Endodermal cell (in vitro differentiated cells): Measurements from ENCODE around the gene CDH4. TPM values are rescaled to one million over a fixed set of nuclear protein-coding genes. Genes with fewer than 3 reads are reported as not detected.
A peak's percentile ranks its signal among the peaks of the same experiment; 100 is the strongest.

Source experiments
- DNase-seq: peaks from one replicate; pipeline ENCODE4 v3.0.0-alpha.2; 2017
- H3K27ac ChIP-seq: 2 replicates; pipeline ENCODE4 v1.5.1; 2013; ENCODE audit warnings: mild to moderate bottlenecking, low read depth, low read length, moderate library complexity
- H3K27me3 ChIP-seq: 2 replicates; pipeline ENCODE4 v1.6.1; 2013; ENCODE audit warnings: mild to moderate bottlenecking, low read length, moderate library complexity; ENCODE audit not compliant: insufficient read depth, control insufficient read depth, poor library complexity, severe bottlenecking
- H3K36me3 ChIP-seq: 2 replicates; pipeline ENCODE4 v1.7.0; 2013; ENCODE audit warnings: mild to moderate bottlenecking, low read length, moderate library complexity; ENCODE audit not compliant: control insufficient read depth, insufficient read depth
- H3K4me1 ChIP-seq: one replicate; pipeline ENCODE4 v1.7.0; 2013; ENCODE audit warnings: low read length; ENCODE audit not compliant: control insufficient read depth, insufficient read depth
- H3K4me3 ChIP-seq: 2 replicates; pipeline ENCODE4 v1.5.1; 2013; ENCODE audit warnings: mild to moderate bottlenecking, low read length, moderate library complexity
- H3K9ac ChIP-seq: 2 replicates; pipeline ENCODE4 v1.6.1; 2013; ENCODE audit warnings: mild to moderate bottlenecking, low read length, moderate library complexity; ENCODE audit not compliant: poor library complexity, severe bottlenecking; ENCODE audit errors: extremely low read depth
- H3K9me3 ChIP-seq: 2 replicates; pipeline ENCODE4 v1.6.1; 2013; ENCODE audit warnings: mild to moderate bottlenecking, low read length, moderate library complexity; ENCODE audit not compliant: control insufficient read depth
- H3K27ac Mint-ChIP-seq: 2 replicates; pipeline ENCODE4 v1.8.0; 2020; ENCODE audit warnings: mixed read lengths
- H3K27me3 Mint-ChIP-seq: 2 replicates; pipeline ENCODE4 v1.8.0; 2021; ENCODE audit warnings: mild to moderate bottlenecking, mixed read lengths; ENCODE audit not compliant: insufficient read depth
- H3K36me3 Mint-ChIP-seq: 2 replicates; pipeline ENCODE4 v1.8.0; 2020; ENCODE audit warnings: low read depth, mixed read lengths
- H3K4me1 Mint-ChIP-seq: 2 replicates; pipeline ENCODE4 v1.8.0; 2020; ENCODE audit warnings: mixed read lengths
- H3K4me3 Mint-ChIP-seq: 2 replicates; pipeline ENCODE4 v1.8.0; 2020; ENCODE audit warnings: mild to moderate bottlenecking, moderate library complexity, mixed read lengths
- H3K9me3 Mint-ChIP-seq: 2 replicates; pipeline ENCODE4 v1.8.0; 2020; ENCODE audit warnings: mild to moderate bottlenecking, mixed read lengths
- CTCF ChIP-seq: fragments of 200-600 bp; sonication (generic); conservative IDR thresholded peaks from 2 replicates; pipeline ENCODE4 v1.5.0; 2021; ENCODE audit warnings: antibody characterized with exemption, mild to moderate bottlenecking
- WGBS, 2 experiments: methylation state at CpG; one replicate each; pipeline versions ENCODE4 v1.1.5 to v1.1.7; 2013; ENCODE audit warnings: missing lambda C conversion rate in 2 of 2, mixed read lengths in 1 of 2; ENCODE audit not compliant: insufficient coverage in 1 of 2, insufficient read length in 1 of 2; 5-methylcytosine and 5-hydroxymethylcytosine counted together
- total RNA-seq, 2 donors: library from RNA; stranded (reverse); fragmentation: NEBNext Ultra II Directional in 1 of 2; extraction: Animal tissue kit (Norgen Biotek cat#: 25700) in 1 of 2; gene quantifications; 2 replicates in 1 of 2; 3 replicates in 1 of 2; pipeline ENCODE4 v1.2.1, GENCODE V29; 2021

Gene CDH4
- total RNA-seq, 2 donors from 2014 or later = 1.8 to 5.8 TPM

DNA sequence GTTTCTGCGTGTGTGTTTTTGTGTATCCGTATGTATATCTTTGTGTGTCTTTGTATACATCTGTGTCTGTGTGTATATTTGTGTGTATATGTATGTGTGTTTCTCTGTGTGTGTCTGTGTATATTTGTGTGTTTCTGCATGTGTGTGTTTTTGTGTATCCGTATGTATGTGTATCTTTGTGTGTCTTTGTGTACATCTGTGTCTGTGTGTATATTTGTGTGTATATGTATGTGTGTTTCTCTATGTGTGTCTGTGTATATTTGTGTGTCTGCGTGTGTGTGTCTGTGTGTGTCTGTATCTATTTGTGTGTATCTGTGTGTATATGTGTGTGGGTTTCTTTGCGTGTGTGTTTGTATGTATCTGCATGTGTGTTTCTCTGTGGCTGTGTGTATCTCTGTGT lies 192.6 kb downstream of the CDH4 start:
- TF ChIP-seq CTCF = no peak
- peaks cover 43% of the 10 kb centered on the region for H3K4me1 Mint-ChIP-seq

GRCh38 chr20:61445138-61445537 lies 193.1 kb downstream of the CDH4 start:
- H3K4me1 Mint-ChIP-seq = peaks cover 48% of the 10 kb centered on the region
- TF ChIP-seq CTCF = no peak

More for the DNA sequence above, 192.6 kb downstream of the CDH4 start:
- H3K27me3 Mint-ChIP-seq = no peaks in the 10 kb centered on the region
- DNase-seq = no peak
- H3K9me3 Mint-ChIP-seq = no peaks in the 10 kb centered on the region
- peaks cover 17% of the 10 kb centered on the region for H3K4me1 ChIP-seq
- 75 to 80% methylated on average over 1 to 5 of the region's 5 CpGs for WGBS, 2 experiments
- no peak overlapping the region for H3K27ac Mint-ChIP-seq
- no peaks in the 10 kb centered on the region for H3K9me3 ChIP-seq
- no peak overlapping the region for H3K27ac ChIP-seq
- H3K27me3 ChIP-seq = no peaks in the 10 kb centered on the region
- H3K4me3 ChIP-seq = no peak overlapping the region
- H3K4me3 Mint-ChIP-seq = no peak overlapping the region
- no peak overlapping the region for H3K9ac ChIP-seq
- H3K36me3 ChIP-seq = no peaks in the 10 kb centered on the region
- H3K36me3 Mint-ChIP-seq = no peaks in the 10 kb centered on the region

DNA sequence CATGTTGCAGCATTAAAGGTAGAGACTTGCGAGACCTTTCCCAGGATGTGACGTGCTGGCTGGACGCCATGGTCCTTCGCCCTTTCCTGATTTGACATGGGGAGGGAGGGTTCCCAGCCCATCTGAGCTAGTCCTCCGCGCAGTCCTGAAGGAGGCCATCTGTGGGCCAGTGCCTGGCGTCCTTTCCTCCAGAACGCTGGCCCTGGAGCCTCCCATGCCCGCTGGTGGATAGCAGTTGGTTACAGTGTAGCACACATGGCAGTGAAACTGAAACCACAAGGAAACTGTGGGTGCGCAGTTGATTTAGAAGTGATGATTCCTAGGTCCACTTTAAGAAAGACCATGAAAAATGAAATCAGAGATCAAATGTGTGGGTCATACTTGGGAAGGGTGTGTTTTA lies 193.7 kb downstream of the CDH4 start:
- Mint-ChIP-seq H3K27ac (peak overlapping the region; percentile 14), H3K4me3 (no peak overlapping the region), H3K9me3 (no peaks in the 10 kb centered on the region), H3K4me1 (peaks cover 51% of the 10 kb centered on the region), H3K27me3 (no peaks in the 10 kb centered on the region), H3K36me3 (no peaks in the 10 kb centered on the region)
- no peaks in the 10 kb centered on the region for H3K36me3 ChIP-seq
- H3K27me3 ChIP-seq = no peaks in the 10 kb centered on the region
- H3K27ac ChIP-seq = no peak overlapping the region
- peaks cover 17% of the 10 kb centered on the region for H3K4me1 ChIP-seq
- DNase-seq = no peak
- WGBS, 2 experiments = 93 to 97% methylated on average over 10 of the region's 10 CpGs
- TF ChIP-seq CTCF = no peak
- H3K9ac ChIP-seq = no peak overlapping the region
- no peaks in the 10 kb centered on the region for H3K9me3 ChIP-seq
- no peak overlapping the region for H3K4me3 ChIP-seq

More at GRCh38 chr20:61445138-61445537, 193.1 kb downstream of the CDH4 start:
- Histone ChIP-seq H3K36me3 (no peaks in the 10 kb centered on the region), H3K9ac (no peak overlapping the region), H3K9me3 (no peaks in the 10 kb centered on the region), H3K27ac (no peak overlapping the region), H3K27me3 (no peaks in the 10 kb centered on the region), H3K4me1 (peaks cover 17% of the 10 kb centered on the region), H3K4me3 (no peak overlapping the region)
- no peak overlapping the region for H3K4me3 Mint-ChIP-seq
- WGBS, 2 experiments = 31 to 69% methylated on average over 2 to 4 of the region's 6 CpGs
- no peak for DNase-seq
- no peaks in the 10 kb centered on the region for H3K36me3 Mint-ChIP-seq
- no peaks in the 10 kb centered on the region for H3K9me3 Mint-ChIP-seq
- no peaks in the 10 kb centered on the region for H3K27me3 Mint-ChIP-seq
- H3K27ac Mint-ChIP-seq = no peak overlapping the region
